Lung microvascular endothelial cell (primary cell): Measurements from ENCODE around the gene CTNNA3. TPM values are rescaled to one million over a fixed set of nuclear protein-coding genes. Genes with fewer than 3 reads are reported as not detected.
A peak's percentile ranks its signal among the peaks of the same experiment; 100 is the strongest.

Experiments
- DNase-seq, 2 donors: peaks; one replicate each; pipeline versions ENCODE4 v3.0.0 to v3.0.0-alpha.2; 2010; ENCODE audit warnings: low read depth in 2 of 2
- total RNA-seq: library from RNA; depleted of rRNA; stranded (reverse); fragments of >200 nt; gene quantifications from 2 replicates; pipeline ENCODE4 v1.2.1, GENCODE V29; 2014

Gene CTNNA3
- total RNA-seq, 1 donor from 2014 or later = not detected

DNA sequence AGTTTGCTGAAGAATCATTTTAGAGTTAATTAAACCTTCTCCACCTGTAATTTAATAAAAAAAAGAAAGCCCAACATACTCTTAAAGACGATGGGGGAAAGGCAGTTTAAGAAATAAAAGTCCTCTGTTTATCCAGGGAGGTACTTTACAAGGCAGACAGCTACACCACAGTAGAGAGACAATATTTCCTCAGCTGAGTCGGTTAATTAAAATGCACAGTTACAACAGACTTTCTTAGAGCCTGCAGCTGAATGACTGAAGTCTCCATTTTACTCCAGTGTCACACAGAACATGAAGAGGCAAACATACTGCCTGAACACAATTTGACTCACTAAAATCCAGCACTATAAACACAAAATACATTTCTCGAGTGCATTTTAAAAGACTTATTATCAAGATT is 755.0 kb downstream of the CTNNA3 start:
- DNase-seq = no peak

DNA sequence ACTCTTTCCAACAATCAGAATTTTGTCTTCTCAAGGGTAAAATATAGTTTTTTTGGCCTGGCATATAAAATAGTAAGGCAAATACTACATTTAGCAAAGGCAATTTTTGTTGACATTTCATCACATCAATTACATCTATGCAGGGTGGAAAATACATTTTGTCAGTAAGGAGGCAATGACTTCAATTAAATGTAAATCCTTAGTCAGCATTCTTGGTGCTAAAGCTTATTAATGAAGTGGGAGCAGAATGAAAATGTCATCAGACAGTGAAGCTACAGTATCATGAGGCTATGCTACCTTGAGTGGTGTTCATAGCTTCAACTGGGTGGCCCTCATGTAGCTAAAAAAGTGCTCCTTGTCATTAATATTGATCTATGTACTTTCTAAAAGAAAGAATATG is 761.3 kb downstream of the CTNNA3 start:
- no peak for DNase-seq

DNA sequence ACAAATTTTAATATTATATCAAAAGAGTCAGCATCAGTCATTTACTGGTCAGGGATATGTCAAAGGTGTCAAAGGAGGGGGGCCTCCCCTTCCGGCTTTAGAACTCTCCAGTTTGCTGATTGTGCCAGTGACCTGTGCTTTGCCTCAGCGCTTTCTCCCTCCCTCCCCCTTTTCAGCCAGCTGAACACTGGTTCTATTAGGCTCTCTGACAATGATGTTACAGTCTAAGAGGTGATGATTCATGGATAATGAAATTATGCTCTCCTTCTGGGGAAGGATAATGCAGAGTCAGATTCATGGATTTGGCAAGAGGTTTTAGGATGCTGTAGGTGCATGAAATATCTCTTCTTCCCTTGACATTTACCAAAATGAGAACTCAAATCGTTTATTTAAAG is 764.0 kb downstream of the CTNNA3 start:
- no peak for DNase-seq

DNA sequence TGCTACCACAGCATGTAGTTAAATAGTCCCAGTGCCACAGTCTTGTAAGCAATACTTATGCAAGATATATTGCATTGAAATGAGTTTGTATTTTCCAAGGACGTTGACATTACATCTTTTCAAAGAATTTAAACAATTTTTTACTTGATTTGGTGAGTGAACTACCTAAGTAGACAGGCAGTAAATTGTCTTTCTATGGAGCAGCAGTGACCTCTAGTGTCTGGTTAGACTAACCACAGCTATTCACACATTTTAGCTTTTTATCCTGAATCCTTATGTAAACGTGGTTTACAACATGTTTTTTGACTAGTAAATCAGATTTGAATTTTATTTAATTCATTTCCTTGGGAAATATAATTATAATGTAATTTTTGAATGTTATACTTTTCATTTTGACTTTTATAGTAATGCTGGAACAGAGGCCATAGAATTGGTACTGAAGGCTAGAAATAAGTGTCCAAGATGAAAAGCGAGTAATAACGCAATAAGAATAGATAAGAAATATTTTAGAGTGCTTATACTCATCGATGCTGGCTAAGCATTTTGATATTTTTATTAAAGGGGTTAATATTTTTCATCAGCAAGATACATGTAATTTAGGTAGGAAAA is 764.6 kb downstream of the CTNNA3 start:
- DNase-seq = peak; percentile 65 to 77

DNA sequence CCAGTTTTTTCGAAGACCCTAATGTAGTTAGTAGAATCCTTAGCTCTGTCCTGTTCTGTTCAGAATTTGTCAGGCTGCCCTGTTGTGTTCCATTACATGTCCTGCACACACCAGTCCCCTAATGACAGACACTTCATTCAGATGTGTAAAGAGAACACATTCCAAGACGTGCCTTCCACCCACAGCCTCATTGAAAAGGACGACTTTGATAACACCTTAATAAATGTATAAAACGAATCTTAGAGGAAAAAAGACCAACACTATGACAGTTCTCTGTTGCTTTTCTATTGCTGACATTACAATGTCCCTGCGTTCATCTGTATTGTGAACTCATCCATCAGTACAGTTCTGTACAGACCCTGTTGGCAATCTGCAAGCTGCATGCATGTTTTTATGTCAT is 766.6 kb downstream of the CTNNA3 start:
- DNase-seq = no peak

DNA sequence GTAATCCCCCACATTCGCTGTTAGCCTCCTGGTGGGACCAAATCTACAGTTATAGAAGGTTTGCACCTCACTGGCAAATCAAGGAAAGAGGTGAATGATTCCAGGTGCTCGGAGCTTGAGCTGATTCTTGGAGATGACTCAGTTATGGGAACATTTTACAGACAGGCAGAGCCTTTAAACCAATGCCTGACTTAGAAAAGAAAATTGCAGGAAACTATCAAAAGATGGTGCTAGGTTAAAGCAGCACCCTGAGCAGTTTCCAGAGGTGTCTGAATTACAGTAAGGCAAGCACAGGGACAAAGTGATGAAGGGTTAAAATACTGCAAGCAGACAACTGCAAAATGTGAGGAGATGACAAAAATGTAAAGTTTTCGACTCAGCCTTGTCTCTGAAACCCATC is 767.2 kb downstream of the CTNNA3 start:
- no peak for DNase-seq

DNA sequence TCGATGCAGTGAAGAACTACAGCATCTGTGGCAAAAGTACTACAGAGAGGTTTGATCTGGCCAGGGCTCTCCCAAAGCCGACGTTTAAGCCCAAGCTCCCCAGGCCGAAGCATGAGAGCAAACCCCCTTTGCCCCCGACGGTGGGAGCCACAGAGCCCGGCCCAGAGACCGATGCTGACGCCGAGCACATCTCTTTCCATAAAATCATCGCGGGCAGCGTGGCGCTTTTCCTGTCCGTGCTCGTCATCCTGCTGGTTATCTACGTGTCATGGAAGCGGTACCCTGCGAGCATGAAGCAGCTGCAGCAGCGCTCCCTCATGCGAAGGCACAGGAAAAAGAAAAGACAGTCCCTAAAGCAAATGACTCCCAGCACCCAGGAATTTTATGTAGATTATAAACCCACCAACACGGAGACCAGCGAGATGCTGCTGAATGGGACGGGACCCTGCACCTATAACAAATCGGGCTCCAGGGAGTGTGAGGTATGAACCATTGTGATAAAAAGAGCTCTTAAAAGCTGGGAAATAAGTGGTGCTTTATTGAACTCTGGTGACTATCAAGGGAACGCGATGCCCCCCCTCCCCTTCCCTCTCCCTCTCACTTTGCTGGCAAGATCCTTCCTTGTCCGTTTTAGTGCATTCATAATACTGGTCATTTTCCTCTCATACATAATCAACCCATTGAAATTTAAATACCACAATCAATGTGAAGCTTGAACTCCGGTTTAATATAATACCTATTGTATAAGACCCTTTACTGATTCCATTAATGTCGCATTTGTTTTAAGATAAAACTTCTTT is 767.8 kb downstream of the CTNNA3 start:
- no peak for DNase-seq

DNA sequence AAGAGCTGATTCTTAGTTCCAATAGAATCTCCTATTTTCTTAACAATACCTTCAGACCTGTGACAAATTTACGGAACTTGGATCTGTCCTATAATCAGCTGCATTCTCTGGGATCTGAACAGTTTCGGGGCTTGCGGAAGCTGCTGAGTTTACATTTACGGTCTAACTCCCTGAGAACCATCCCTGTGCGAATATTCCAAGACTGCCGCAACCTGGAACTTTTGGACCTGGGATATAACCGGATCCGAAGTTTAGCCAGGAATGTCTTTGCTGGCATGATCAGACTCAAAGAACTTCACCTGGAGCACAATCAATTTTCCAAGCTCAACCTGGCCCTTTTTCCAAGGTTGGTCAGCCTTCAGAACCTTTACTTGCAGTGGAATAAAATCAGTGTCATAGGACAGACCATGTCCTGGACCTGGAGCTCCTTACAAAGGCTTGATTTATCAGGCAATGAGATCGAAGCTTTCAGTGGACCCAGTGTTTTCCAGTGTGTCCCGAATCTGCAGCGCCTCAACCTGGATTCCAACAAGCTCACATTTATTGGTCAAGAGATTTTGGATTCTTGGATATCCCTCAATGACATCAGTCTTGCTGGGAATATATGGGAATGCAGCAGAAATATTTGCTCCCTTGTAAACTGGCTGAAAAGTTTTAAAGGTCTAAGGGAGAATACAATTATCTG is 768.6 kb downstream of the CTNNA3 start:
- DNase-seq = no peak

DNA sequence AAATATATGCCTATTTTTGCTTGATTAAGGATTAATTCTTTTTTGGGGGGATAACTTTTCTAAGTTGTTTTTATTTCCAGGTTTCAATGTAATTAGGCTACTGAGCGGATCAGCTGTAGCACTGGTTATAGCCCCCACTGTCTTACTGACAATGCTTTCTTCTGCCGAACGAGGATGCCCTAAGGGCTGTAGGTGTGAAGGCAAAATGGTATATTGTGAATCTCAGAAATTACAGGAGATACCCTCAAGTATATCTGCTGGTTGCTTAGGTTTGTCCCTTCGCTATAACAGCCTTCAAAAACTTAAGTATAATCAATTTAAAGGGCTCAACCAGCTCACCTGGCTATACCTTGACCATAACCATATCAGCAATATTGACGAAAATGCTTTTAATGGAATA is 769.2 kb downstream of the CTNNA3 start:
- no peak for DNase-seq

DNA sequence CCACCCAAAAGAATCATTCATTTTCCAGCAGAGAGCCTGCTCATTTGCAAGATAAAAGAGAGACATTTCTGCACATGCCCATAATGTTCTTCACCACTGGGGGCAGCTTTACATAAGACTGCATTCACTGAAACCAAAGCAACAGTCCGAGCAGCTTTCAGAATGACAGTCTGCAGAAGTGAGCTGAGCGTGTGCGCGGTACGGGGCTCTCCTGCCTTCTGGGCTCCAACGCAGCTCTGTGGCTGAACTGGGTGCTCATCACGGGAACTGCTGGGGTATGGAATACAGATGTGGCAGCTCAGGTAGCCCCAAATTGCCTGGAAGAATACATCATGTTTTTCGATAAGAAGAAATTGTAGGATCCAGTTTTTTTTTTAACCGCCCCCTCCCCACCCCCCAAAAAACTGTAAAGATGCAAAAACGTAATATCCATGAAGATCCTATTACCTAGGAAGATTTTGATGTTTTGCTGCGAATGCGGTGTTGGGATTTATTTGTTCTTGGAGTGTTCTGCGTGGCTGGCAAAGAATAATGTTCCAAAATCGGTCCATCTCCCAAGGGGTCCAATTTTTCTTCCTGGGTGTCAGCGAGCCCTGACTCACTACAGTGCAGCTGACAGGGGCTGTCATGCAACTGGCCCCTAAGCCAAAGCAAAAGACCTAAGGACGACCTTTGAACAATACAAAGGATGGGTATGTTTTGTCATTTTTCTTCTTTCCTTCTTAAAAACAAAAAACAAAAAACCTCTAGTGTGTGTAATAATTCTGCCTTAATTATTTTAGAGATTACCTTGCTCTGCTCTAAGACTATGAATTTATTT is 769.9 kb downstream of the CTNNA3 start, which contains the start of gene LRRTM3:
Gene LRRTM3, plus strand, starts transcription at position 141 of the 820 bp plus-strand sequence.
- peak; percentile 39 to 54 for DNase-seq

DNA sequence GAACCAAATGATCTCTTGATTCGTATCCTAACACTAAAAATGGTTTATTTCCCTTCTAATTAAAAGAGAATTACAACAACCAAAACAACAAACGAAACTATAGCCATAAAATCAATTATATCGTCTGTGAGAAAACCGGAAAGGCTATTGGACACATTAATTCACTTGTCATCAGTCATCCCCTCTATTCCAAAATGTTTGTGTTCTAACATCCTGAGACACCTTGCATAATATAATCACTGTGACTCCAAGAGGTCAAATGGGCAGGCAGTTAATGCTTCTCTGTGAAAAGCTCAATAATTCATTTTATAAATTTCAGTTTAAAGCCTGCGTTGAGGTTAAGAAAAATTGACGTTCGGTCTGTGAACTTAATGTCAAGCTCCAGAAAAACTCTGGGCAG is 770.6 kb downstream of the CTNNA3 start:
- no peak for DNase-seq

DNA sequence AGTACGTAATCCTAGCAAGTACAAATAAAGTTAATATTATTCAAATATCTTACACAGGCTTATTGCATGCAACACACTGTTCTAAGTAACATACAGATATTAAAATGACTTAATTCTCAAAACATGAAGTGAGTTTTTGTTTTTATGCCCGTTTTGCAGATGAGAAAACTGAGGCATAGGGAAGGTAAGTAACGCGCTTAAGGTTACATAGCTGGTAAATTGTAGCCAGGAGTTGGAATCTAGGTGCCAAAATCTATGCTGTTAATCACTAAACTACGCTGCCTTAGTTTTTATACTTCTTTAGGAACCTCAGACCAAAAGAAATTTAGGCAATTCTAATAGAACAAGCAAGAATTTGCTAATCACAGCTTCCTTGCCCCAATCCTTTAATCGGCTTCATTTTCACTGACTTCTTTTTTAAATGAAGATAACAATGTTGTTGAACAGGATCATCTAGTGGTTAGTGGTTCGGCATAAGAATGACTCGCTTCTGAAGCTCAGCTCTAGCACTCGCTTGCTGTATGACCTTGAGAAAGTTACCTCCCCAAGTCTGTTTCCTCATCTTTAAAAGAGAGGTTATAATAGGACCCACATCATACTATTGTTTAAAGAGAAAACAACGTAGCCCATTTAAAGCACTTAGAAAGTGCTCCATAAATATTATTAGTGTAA is 771.2 kb downstream of the CTNNA3 start:
- DNase-seq = no peak

DNA sequence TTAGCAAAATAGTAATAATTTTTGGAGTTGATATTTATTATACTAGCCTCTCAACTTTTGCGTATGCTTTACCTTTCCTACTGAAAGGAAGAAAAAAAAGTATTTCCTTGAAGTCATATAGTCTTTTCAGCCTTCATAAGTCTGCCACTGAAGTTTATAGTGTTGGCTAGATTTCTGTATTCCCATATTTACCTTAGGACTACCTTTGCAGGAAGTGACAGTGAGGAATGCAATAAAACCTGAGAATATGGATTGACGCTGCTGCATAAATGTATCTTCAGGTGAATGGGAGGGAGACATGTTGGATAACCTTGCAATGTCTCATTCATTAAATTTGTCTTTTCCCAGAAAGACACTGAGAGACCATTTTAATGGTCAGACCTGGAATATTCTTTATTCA is 776.7 kb downstream of the CTNNA3 start:
- DNase-seq = no peak

DNA sequence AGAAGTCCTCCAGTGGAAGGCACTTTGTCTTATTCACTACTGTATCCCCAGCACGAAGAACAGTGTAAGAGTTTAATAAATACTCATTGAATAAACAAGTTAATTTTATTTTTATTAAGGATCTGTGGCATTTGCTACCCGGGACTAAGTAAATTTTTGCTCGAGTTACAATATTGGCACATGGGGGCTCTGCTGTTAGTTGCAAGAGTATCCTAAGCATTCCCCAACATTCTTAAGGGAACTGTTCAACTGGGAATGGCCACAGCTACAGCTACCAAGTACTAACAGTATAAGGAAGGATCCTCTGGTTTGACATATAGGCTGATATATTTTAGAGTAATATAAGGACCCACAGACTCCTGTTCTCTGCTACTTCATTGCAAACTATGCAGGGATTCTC is 778.9 kb downstream of the CTNNA3 start:
- no peak for DNase-seq

DNA sequence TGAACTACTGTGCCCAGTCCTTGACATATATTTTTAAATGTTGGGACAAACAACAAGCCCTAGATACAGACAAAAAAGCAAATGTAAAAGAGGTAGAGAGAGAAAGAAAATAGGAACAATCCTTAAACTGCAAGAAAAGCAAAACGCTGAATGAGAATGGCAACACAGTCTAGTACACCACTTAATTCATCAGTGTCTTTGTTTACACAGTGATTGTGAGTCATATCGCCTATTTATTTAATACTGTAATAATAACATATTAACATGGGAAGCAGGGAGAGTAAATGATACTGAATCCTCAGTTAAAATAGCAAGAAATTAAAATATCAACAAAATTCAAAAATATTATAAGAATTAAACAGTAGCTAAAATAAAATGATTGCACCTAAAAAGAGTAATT is 780.0 kb downstream of the CTNNA3 start:
- DNase-seq = no peak

DNA sequence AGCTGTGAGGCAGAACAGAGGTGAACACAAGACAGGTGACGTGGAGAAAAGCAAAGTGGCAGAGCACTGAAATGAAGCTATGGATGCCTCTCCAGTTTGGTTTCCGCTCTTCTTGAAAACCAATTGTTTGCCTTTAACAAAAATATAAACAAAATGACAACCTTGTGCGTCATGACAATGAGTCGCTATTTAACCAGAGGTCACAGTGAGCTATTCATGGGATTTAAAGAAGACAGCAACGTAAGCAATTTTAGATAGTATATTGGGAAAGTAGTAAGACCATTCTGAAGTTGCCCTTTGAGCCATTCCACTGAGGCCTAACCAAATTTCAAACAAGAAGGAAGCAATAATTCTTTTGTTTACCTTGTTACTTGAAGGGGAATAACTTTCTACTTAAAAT is 785.3 kb downstream of the CTNNA3 start:
- DNase-seq = no peak

DNA sequence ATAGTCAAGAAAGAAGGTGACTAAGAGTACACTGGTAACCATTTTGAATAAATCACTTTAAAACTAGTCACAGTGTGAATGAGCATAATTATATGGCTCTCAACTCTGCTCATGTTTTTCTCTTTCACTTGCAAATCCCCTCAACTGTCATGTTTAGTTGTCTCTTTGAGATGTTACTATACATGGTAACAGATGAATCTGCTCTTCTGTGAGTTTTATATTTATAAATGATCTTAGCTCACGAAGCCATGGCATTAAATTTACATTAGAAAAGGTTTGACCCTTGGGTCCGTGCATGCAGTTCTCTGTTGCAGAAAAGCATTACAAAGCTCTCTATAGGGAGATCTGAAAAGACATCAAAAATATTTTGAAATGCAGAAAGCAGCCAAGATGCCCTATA is 803.1 kb downstream of the CTNNA3 start:
- no peak for DNase-seq

DNA sequence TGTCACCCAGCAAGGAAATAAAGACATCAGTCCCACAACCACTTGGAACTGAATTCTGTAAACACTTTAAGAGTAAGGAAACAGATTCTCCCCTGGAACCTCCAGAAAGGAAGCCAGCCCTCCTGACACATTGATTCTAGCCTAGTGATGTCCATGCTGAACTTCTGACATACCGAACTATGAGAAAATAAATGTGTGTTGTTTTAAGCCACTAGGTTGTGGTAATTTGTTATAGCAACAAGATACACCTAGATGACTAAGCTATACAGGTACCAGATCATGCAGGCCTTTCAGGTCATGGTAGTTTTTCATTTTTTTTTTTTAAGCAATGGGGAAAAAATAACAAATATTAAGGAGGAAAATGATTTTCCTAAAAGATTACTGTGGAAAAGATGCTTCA is 807.8 kb downstream of the CTNNA3 start:
- no peak for DNase-seq

DNA sequence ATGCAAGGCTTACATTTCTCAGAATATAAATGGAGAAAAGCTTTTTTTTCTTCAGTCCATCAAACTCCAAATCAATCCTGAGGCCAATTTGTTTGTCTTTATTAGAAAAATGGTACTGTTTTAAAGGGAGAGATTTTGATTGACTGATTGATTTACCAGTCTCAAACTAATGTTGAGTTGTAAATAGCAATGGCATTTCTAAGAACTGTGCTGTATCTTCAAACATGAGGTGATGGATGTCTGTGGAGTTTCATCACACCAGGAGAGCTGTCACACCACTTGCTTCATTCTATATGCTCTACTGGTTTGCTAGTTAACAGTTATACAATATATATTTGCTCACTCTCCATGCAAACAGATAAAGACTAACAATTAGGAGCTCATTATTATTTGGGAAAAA is 809.1 kb downstream of the CTNNA3 start:
- DNase-seq = no peak

DNA sequence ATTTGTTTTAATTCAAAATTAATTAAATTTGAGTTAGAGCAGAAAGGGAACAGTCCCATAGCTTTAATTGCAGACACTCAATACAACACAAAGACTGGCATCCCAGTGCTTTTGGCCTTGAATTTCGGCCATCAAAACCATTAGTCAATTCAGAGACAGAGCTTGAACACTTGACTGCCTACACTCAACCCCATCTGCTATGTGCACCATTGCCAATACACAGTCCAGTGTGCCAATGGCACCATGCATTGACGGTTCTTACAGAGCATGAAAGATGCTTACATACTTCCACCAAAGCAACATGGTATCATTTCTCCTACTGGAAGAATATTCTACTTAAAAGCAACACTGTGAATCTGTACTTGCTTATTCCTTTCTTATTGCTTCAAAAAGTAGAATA is 813.7 kb downstream of the CTNNA3 start:
- DNase-seq = no peak

DNA sequence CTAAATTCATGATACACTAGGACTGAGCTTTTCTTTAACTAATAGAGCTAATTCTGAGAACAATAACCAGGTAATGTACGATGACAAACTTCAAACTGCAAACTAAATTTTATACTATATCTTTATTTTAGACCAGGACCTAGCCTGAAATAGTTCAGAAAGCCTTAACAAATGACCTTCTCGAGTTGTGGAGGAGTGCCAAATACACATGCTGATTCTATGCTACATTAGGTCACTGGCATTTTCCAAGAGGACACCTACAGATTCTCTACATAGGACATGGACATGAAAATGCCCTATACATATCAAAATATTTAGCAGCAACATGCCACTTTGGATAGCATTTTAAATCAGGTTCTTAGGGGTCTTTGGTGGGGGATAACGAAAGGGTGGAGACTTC is 814.2 kb downstream of the CTNNA3 start:
- DNase-seq = no peak
